CD14-positive monocyte (primary cell): Measurements from ENCODE around the gene ATP5MK. TPM values are rescaled to one million over a fixed set of nuclear protein-coding genes. Genes with fewer than 3 reads are reported as not detected.

ENCODE experiments used
- DNase-seq, 3 donors: peaks; one replicate each; pipeline ENCODE4 v3.0.0-alpha.2; 2011 to 2022
- H2AFZ ChIP-seq: 2 replicates; pipeline ENCODE4 v1.6.0; 2012; ENCODE audit warnings: mild to moderate bottlenecking, low read depth, low read length, inconsistent platforms; ENCODE audit not compliant: insufficient read depth, poor library complexity, severe bottlenecking
- H3K27ac ChIP-seq, 2 donors: 1 replicate in 1 of 2; 2 replicates in 1 of 2; pipeline ENCODE4 v1.5.1; 2012 to 2013; ENCODE audit warnings: low read length in 2 of 2, control low read depth in 1 of 2, inconsistent platforms in 1 of 2, low read depth in 1 of 2, mild to moderate bottlenecking in 1 of 2
- H3K27me3 ChIP-seq, 2 donors: one replicate each; pipeline versions ENCODE4 v1.6.0 to v1.6.1; 2011 to 2013; ENCODE audit warnings: low read length in 2 of 2; ENCODE audit not compliant: control insufficient read depth in 2 of 2, insufficient read depth in 2 of 2
- H3K36me3 ChIP-seq, 2 donors: replicated peaks in 1 of 2; 1 replicate in 1 of 2; 2 replicates in 1 of 2; pipeline versions ENCODE4 v1.5.1 to v1.6.1; 2012 to 2013; ENCODE audit warnings: low read length in 2 of 2, control low read depth in 1 of 2, inconsistent platforms in 1 of 2, mild to moderate bottlenecking in 1 of 2; ENCODE audit not compliant: insufficient read depth in 2 of 2, control insufficient read depth in 1 of 2
- H3K4me1 ChIP-seq, 2 donors: 1 replicate in 1 of 2; 2 replicates in 1 of 2; pipeline versions ENCODE4 v1.5.1 to v1.6.1; 2012 to 2013; ENCODE audit warnings: low read length in 2 of 2, control low read depth in 1 of 2, inconsistent platforms in 1 of 2, mild to moderate bottlenecking in 1 of 2, moderate library complexity in 1 of 2; ENCODE audit not compliant: insufficient read depth in 2 of 2, control insufficient read depth in 1 of 2
- H3K4me2 ChIP-seq: replicated peaks from 2 replicates; pipeline ENCODE3; 2012; ENCODE audit warnings: low read length, moderate library complexity, mild to moderate bottlenecking; ENCODE audit not compliant: poor library complexity, severe bottlenecking; ENCODE audit errors: extremely low read depth
- H3K4me3 ChIP-seq, 3 experiments: fragments of 200-600 bp in 1 of 3; sonication (generic) in 1 of 3; replicated peaks in 1 of 3; 1 replicate in 2 of 3; 2 replicates in 1 of 3; pipeline ENCODE4 v1.5.1; 2011 to 2013; ENCODE audit warnings: low read length in 3 of 3, mild to moderate bottlenecking in 3 of 3, control low read depth in 2 of 3, low read depth in 2 of 3, inconsistent platforms in 1 of 3, moderate library complexity in 1 of 3
- H3K79me2 ChIP-seq: 2 replicates; pipeline ENCODE4 v1.6.0; 2012; ENCODE audit warnings: mild to moderate bottlenecking, control low read depth, inconsistent platforms, low read length, moderate library complexity; ENCODE audit not compliant: insufficient read depth
- H3K9ac ChIP-seq: 2 replicates; pipeline ENCODE4 v1.6.0; 2017; ENCODE audit warnings: low read length, mild to moderate bottlenecking; ENCODE audit not compliant: insufficient read depth, poor library complexity, severe bottlenecking
- H3K9me3 ChIP-seq, 2 donors: replicated peaks in 1 of 2; 1 replicate in 1 of 2; 2 replicates in 1 of 2; pipeline versions ENCODE4 v1.5.1 to v1.6.1; 2012 to 2013; ENCODE audit warnings: low read length in 2 of 2, control low read depth in 1 of 2; ENCODE audit not compliant: control insufficient read depth in 1 of 2, insufficient read depth in 1 of 2
- H4K20me1 ChIP-seq: 2 replicates; pipeline ENCODE4 v1.6.0; 2012; ENCODE audit warnings: mild to moderate bottlenecking, low read length, control low read depth, moderate library complexity; ENCODE audit not compliant: insufficient read depth
- H3K27ac Mint-ChIP-seq, 7 donors: one replicate each; pipeline ENCODE4 v1.8.0; 2020; ENCODE audit warnings: mild to moderate bottlenecking in 7 of 7, mixed read lengths in 7 of 7, moderate library complexity in 6 of 7, inconsistent platforms in 2 of 7
- H3K27me3 Mint-ChIP-seq, 3 donors: one replicate each; pipeline ENCODE4 v1.8.0; 2021 to 2022; ENCODE audit warnings: low read depth in 3 of 3, mild to moderate bottlenecking in 3 of 3, mixed read lengths in 3 of 3, moderate library complexity in 3 of 3, inconsistent platforms in 1 of 3
- H3K36me3 Mint-ChIP-seq, 2 donors: one replicate each; pipeline ENCODE4 v1.8.0; 2020; ENCODE audit warnings: mixed read lengths in 2 of 2, inconsistent platforms in 1 of 2, mild to moderate bottlenecking in 1 of 2
- H3K4me1 Mint-ChIP-seq: one replicate; pipeline ENCODE4 v1.8.0; 2020; ENCODE audit warnings: mild to moderate bottlenecking, mixed read lengths
- H3K4me3 Mint-ChIP-seq, 2 donors: one replicate each; pipeline ENCODE4 v1.8.0; 2020; ENCODE audit warnings: mild to moderate bottlenecking in 2 of 2, mixed read lengths in 2 of 2, moderate library complexity in 1 of 2
- H3K9me3 Mint-ChIP-seq, 7 donors: one replicate each; pipeline ENCODE4 v1.8.0; 2020 to 2022; ENCODE audit warnings: mixed read lengths in 7 of 7, mild to moderate bottlenecking in 6 of 7, moderate library complexity in 6 of 7, inconsistent platforms in 2 of 7
- WGBS: methylation state at CpG from one replicate; pipeline ENCODE4 v1.1.5; 2013; ENCODE audit warnings: missing lambda C conversion rate; ENCODE audit not compliant: insufficient coverage; 5-methylcytosine and 5-hydroxymethylcytosine counted together
- intact Hi-C, 2 donors: fragments of 100-400 bp; cut with micrococcal nuclease; formaldehyde crosslinking; loops; one replicate each; pipeline versions ENCODE4 v1.15.0 to v1.15.1; 2023
- polyA plus RNA-seq, 3 donors: library from polyadenylated mRNA; depleted of rRNA in 1 of 3; unstranded in 2 of 3; stranded (reverse) in 1 of 3; fragments of 300-500 nt in 2 of 3; fragments of >200 nt in 1 of 3; fragmentation: Illumina TruSeq in 2 of 3; gene quantifications; 1 replicate in 2 of 3; 2 replicates in 1 of 3; pipeline ENCODE4 v1.2.3, GENCODE V29; 2012 to 2021
- TF ChIP-seq, protein P1 (sequence below): fragments of 200-600 bp; IDR thresholded peaks from one replicate; pipeline ENCODE4 v1.8.0; 2022; ENCODE audit warnings: antibody characterized with exemption, mild to moderate bottlenecking

Gene ATP5MK
- polyA plus RNA-seq, 3 donors = 285 to 531 (median 529) TPM

DNA sequence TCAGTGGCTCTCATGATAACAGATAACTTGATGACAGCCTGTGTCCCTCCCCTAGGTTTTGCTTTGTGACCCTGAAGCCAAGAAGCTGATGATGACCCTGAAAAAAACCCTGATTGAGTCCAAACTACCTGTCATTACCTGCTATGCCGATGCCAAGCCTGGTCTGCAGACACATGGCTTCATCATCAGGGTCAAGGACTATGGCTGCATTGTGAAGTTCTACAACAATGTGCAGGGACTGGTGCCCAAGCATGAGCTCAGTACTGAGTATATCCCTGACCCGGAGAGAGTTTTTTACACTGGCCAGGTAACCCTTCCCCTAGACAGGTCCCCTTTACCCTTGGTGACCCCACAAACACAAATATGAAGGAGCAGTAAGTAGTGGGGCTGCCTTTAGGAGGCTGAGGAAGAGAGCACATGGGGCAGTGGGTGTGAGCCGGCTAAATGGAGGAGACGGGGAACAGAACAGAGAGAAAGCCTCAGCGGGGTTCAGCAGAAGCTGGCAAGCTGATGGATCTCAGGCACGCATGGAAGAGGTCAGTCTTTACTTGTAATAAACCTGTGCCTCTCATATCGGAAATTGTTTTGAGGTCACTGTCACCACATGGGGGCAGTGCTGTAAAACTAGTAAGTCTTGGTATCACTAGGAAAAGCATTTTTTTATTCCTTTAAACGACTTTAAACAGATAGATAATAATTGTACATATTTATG lies 20.3 kb upstream of the ATP5MK start:
- Histone ChIP-seq H3K4me2 (no peak overlapping the region), H3K27me3 (no peaks in the 10 kb centered on the region), H3K4me3 (no peak overlapping the region), H3K9me3 (no peaks in the 10 kb centered on the region), H4K20me1 (no peaks in the 10 kb centered on the region), H3K27ac (no peak overlapping the region), H3K36me3 (peaks cover 91 to 98% of the 10 kb centered on the region in 2 donors), H2AFZ (no peak overlapping the region), H3K9ac (no peak overlapping the region), H3K79me2 (no peaks in the 10 kb centered on the region), H3K4me1 (no peaks in the 10 kb centered on the region)
- Mint-ChIP-seq H3K36me3 (peaks cover 81 to 95% of the 10 kb centered on the region in 2 donors), H3K27me3 (no peaks in the 10 kb centered on the region), H3K27ac (no peak overlapping the region), H3K4me3 (no peak overlapping the region), H3K9me3 (no peaks in the 10 kb centered on the region), H3K4me1 (no peaks in the 10 kb centered on the region)
- 88% methylated on average over 4 of the region's 8 CpGs for WGBS
- intact Hi-C loops = loop anchor here in 1 of 2 donors (1.0 kb wide), 1 partner anchor 69 kb away; no protein-coding TSS in a partner anchor
- DNase-seq = peak; percentile 38 to 66 (median 57)
- TF ChIP-seq, protein P1, sequence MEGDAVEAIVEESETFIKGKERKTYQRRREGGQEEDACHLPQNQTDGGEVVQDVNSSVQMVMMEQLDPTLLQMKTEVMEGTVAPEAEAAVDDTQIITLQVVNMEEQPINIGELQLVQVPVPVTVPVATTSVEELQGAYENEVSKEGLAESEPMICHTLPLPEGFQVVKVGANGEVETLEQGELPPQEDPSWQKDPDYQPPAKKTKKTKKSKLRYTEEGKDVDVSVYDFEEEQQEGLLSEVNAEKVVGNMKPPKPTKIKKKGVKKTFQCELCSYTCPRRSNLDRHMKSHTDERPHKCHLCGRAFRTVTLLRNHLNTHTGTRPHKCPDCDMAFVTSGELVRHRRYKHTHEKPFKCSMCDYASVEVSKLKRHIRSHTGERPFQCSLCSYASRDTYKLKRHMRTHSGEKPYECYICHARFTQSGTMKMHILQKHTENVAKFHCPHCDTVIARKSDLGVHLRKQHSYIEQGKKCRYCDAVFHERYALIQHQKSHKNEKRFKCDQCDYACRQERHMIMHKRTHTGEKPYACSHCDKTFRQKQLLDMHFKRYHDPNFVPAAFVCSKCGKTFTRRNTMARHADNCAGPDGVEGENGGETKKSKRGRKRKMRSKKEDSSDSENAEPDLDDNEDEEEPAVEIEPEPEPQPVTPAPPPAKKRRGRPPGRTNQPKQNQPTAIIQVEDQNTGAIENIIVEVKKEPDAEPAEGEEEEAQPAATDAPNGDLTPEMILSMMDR = peak; percentile 81

DNA sequence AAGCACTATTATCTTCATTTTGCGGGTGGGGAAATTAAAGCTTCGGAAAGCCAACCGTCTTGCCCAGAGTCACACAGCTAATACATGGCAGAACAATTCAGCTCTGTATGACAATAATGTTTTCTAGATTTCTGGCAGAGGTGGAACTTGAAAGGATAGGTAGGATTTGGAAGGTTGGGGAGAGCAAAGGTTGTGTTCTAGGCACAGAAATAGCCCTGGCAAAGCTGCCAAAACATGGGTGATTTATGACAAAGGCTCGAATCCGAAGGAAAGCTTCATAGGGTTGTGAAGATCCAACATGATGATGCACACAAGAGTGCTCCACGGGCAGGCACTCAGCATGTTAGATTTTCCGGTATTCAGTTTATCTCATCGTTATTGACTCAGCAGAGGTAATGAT lies 19.3 kb upstream of the ATP5MK start:
- no peaks in the 10 kb centered on the region for H3K27me3 Mint-ChIP-seq
- no peaks in the 10 kb centered on the region for H3K4me1 Mint-ChIP-seq
- Histone ChIP-seq H3K79me2 (no peaks in the 10 kb centered on the region), H3K4me1 (no peaks in the 10 kb centered on the region), H3K4me3 (no peak overlapping the region), H3K4me2 (no peak overlapping the region), H4K20me1 (no peaks in the 10 kb centered on the region), H3K9me3 (no peaks in the 10 kb centered on the region), H3K27me3 (no peaks in the 10 kb centered on the region), H3K27ac (no peak overlapping the region), H2AFZ (no peak overlapping the region), H3K36me3 (peaks cover 90 to 99% of the 10 kb centered on the region in 2 donors), H3K9ac (no peak overlapping the region)
- H3K9me3 Mint-ChIP-seq = no peaks in the 10 kb centered on the region
- WGBS = 95% methylated on average over 4 of the region's 8 CpGs
- intact Hi-C loops = loop anchor here in 1 of 2 donors (1.0 kb wide), 1 partner anchor 70 kb away; no protein-coding TSS in a partner anchor
- H3K36me3 Mint-ChIP-seq = peaks cover 74 to 93% of the 10 kb centered on the region in 2 donors
- DNase-seq = no peak
- TF ChIP-seq, protein P1 = no peak
- H3K4me3 Mint-ChIP-seq = no peak overlapping the region
- H3K27ac Mint-ChIP-seq = peak overlapping the region in 3 of 7 donors; percentile 1 to 20 (median 4)
